BJ (cell line): ENCODE data around the gene LAMTOR2. TPM values are rescaled to one million over a fixed set of nuclear protein-coding genes. Genes with fewer than 3 reads are reported as not detected.

Experiments used
- CTCF ChIA-PET: fragments of 350-600 bp; formaldehyde crosslinking; extraction: SDS; loops from one replicate; lab custom pipeline; 2021; ENCODE audit warnings: antibody characterized with exemption, inconsistent platforms; lab: Yijun Ruan, JAX
- POLR2A ChIA-PET: fragments of 300-600 bp; sonication (Branson Sonifier 250); formaldehyde crosslinking; extraction: SDS; loops from one replicate; lab custom pipeline; 2021; ENCODE audit warnings: antibody characterized with exemption; lab: Charles Lee
- DNase-seq: peaks from one replicate; pipeline ENCODE4 v3.0.0-alpha.2; 2011; ENCODE audit warnings: low read depth
- H3K27me3 ChIP-seq: 2 replicates; pipeline ENCODE4 v1.6.0; 2011; ENCODE audit warnings: low read length; ENCODE audit not compliant: control insufficient read depth, insufficient read depth
- H3K36me3 ChIP-seq: 2 replicates; pipeline ENCODE4 v1.5.1; 2011; ENCODE audit warnings: low read length; ENCODE audit not compliant: control insufficient read depth, insufficient read depth
- H3K4me3 ChIP-seq: 2 replicates; pipeline ENCODE4 v1.5.1; 2011; ENCODE audit warnings: low read depth, mild to moderate bottlenecking, control low read depth, low read length
- polyA plus RNA-seq: library from polyadenylated mRNA; depleted of rRNA; stranded (reverse); fragments of >200 nt; gene quantifications from 2 replicates; pipeline ENCODE4 v1.2.3, GENCODE V29; 2011
- TF ChIP-seq, protein P1 (sequence below): IDR thresholded peaks from 2 replicates; pipeline ENCODE4 v1.5.1; 2011; ENCODE audit warnings: low read depth, mild to moderate bottlenecking, control low read depth, inconsistent platforms, low read length, moderate library complexity; ENCODE audit not compliant: insufficient read depth

LAMTOR2 gene
- polyA plus RNA-seq, 1 experiment = 77.4 TPM

DNA sequence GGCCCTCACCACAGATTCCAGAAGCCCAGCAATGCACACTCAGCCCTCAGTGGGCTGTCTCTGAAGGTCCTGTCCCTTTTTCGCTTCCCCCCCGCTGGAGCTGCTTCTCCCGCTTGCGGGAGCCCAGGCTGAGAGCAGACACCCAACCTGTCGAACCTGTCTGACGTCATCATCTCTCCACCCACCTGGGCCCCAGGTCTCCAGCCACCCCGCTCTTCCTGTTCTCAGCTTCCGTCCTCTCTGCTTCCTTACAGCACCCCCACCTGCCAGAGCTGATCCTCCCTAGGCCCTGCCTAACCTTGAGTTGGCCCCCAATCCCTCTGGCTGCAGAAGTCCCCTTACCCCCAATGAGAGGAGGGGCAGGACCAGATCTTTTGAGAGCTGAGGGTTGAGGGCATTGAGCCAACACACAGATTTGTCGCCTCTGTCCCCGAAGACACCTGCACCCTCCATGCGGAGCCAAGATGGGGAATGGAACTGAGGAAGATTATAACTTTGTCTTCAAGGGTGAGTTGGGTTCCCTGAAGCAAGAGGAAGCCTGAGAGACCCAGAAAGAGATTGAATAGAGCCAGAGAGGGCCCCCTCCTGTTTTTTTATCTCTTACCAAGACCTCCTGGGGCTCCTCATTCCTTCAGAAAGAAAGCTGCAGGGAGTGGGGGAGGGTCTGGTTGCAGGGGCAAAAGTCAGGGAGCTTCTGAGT lies 6.5 kb downstream of the LAMTOR2 start, which contains the start of gene RAB25:
RAB25 (plus strand) TSS at position 224 of the 700 bp plus-strand sequence; CDS start at position 465, 241 bp downstream.
- Histone ChIP-seq H3K4me3 (no peak within 1 kb of the TSS), H3K27me3 (no peaks in the 10 kb centered on the region), H3K36me3 (no peaks in the 10 kb centered on the region; the same call in 1 of the 2 replicates)
- CTCF ChIA-PET = interaction anchor here (0.6 to 1.6 kb wide), 4 partner anchors 14 to 69 kb away, joined by 3 to 4 read pairs (median 3); no protein-coding TSS in a partner anchor
- POLR2A ChIA-PET = no interaction called here
- TF ChIP-seq, protein P1, sequence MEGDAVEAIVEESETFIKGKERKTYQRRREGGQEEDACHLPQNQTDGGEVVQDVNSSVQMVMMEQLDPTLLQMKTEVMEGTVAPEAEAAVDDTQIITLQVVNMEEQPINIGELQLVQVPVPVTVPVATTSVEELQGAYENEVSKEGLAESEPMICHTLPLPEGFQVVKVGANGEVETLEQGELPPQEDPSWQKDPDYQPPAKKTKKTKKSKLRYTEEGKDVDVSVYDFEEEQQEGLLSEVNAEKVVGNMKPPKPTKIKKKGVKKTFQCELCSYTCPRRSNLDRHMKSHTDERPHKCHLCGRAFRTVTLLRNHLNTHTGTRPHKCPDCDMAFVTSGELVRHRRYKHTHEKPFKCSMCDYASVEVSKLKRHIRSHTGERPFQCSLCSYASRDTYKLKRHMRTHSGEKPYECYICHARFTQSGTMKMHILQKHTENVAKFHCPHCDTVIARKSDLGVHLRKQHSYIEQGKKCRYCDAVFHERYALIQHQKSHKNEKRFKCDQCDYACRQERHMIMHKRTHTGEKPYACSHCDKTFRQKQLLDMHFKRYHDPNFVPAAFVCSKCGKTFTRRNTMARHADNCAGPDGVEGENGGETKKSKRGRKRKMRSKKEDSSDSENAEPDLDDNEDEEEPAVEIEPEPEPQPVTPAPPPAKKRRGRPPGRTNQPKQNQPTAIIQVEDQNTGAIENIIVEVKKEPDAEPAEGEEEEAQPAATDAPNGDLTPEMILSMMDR = no peak
- DNase-seq = no peak

DNA sequence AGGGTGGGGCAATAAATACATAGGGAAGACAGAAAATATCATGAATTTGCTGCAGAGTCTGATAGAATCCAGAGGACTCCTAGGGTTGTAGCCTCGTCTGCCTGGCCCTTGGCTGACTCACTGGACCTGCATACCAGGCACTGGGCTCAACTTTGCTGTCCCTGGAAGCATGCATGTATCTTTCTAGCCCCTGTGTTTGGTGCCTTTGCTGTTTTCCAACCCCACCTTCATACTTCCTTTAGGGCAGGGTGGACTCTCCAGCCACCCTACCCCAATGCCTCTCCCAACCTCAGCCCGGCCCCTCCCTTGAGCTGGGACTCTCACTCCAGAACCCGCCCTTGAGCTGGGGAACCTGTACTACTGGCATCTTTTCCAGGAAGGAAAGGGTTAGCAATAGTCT lies 7.6 kb downstream of the LAMTOR2 start:
- ChIA-PET POLR2A (no interaction called here), CTCF (interaction anchor here (1.6 kb wide), 1 partner anchor 68 kb away, joined by 3 read pairs; no protein-coding TSS in a partner anchor)
- TF ChIP-seq, protein P1 = no peak
- no peak for DNase-seq
- H3K27me3 ChIP-seq = no peaks in the 10 kb centered on the region
- no peaks in the 10 kb centered on the region; the same call in 1 of the 2 replicates for H3K36me3 ChIP-seq
- no peak overlapping the region for H3K4me3 ChIP-seq

DNA sequence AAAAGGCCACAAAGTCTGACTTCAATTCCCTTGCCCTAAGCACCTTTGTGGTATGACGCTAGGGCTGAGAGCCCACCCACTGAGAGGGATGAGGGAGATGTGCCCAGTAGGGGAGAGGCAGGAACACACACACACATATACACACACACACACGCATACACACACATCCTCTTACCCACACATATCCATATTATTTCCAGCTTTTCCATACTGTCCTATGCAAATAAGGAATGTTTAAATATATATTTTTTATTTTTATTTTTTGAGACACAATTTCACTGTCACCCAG lies 9.4 kb downstream of the LAMTOR2 start:
- ChIA-PET POLR2A (no interaction called here), CTCF (interaction anchor here (0.7 to 3.9 kb wide), 5 partner anchors 11 to 125 kb away, joined by 3 to 20 read pairs (median 4); no protein-coding TSS in a partner anchor)
- Histone ChIP-seq H3K36me3 (no peaks in the 10 kb centered on the region), H3K4me3 (no peak overlapping the region), H3K27me3 (no peaks in the 10 kb centered on the region)
- TF ChIP-seq, protein P1 = no peak
- DNase-seq = no peak

DNA sequence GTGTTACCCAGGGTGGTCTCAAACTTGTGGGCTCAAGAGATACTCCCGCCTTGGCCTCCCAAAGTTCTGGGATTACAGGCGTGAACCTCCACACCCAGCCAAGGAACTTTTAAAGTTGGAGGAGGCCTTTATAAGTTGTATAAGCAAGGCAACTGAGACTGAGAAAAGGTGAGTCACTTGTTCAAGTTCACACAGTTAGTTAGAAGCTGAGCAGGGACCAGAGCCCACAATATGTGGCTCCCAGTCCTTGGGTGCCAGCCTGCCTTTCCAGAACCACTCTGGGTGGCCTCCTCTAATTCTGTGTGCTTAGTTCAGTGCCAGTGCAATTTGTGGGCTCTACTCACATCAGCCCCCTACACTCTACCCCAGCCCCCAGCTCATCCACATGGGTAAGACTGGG lies 10.0 kb downstream of the LAMTOR2 start:
- DNase-seq = no peak
- TF ChIP-seq, protein P1 = no peak
- ChIA-PET POLR2A (no interaction called here), CTCF (interaction anchor here (1.1 to 3.9 kb wide), 7 partner anchors 10 to 126 kb away, joined by 3 to 20 read pairs (median 6); no protein-coding TSS in a partner anchor)
- H3K27me3 ChIP-seq = no peaks in the 10 kb centered on the region
- no peaks in the 10 kb centered on the region for H3K36me3 ChIP-seq
- H3K4me3 ChIP-seq = no peak overlapping the region

DNA sequence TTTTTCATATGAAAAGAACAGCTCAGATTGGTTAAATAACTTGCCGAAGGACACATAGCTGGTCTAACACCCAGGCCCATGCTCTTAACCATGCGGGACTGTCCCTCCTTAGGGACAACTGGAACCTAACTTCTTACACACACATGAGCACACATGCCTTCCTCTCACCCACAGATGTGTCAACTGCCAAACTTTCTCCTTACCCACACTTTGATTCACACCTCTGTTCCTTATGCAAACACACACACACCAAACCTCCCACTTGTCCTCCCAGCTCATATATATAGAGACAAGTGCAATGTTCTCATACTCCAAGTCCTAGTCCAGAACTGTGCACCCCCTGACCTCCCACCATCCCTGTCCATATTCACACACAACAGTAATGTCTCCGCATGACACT lies 10.6 kb downstream of the LAMTOR2 start:
- Histone ChIP-seq H3K27me3 (no peaks in the 10 kb centered on the region), H3K4me3 (no peak overlapping the region), H3K36me3 (no peaks in the 10 kb centered on the region)
- ChIA-PET POLR2A (no interaction called here), CTCF (interaction anchor here (1.2 to 3.9 kb wide), 12 partner anchors 10 to 76 kb away, joined by 3 to 20 read pairs (median 6); no protein-coding TSS in a partner anchor)
- TF ChIP-seq, protein P1 = no peak
- DNase-seq = no peak
